PC-9 (cell line): ENCODE data around the gene TMEM242.

ENCODE experiments used
- CTCF ChIP-seq: fragments of 200-600 bp; sonication (generic); conservative IDR thresholded peaks from 2 replicates; pipeline ENCODE4 v1.6.1; 2017; ENCODE audit warnings: mixed run types, antibody characterized with exemption, mild to moderate bottlenecking, moderate library complexity
- EZH2 ChIP-seq: fragments of 200-600 bp; sonication (generic); IDR thresholded peaks from 2 replicates; pipeline ENCODE4 v1.8.0; 2017; ENCODE audit warnings: antibody characterized with exemption, low read depth

GRCh38 chr6:157322792-157323254 is 496 bp downstream of the TMEM242 start:
- TF ChIP-seq CTCF (no peak), EZH2 (no peak)
